ENCODE measurements around the gene SPATA21.
"Not testable (repeated sequence)": the region's sequence is repeated elsewhere in the genome, so short reads cannot be mapped to it uniquely, and the experiment has no call there.

The SPATA21 gene

GRCh38 chr1:16436946-16437474, at the start of gene SPATA21:
Gene SPATA21, minus strand, starts transcription at chr1:16437424. Its CDS starts 6,053 bp downstream, at chr1:16431371.
- no peak for DNase-seq (ENCODE audit: low read depth)
- no peak for TF ChIP-seq CTCF (conservative IDR thresholded peaks at IDR 0.05; ENCODE audit: control insufficient read depth, insufficient read depth, low read depth, low read length)
- H3K4me3 ChIP-seq (ENCODE audit: control insufficient read depth, low read depth, low read length), result no peak within 1 kb of the TSS

- not testable (repeated sequence) for H3K4me3 ChIP-seq (ENCODE audit: control insufficient read depth, low read depth, low read length); DNase-seq (ENCODE audit: low read depth)
These were observed 49.8 kb upstream of the SPATA21 start for GRCh38 chr1:16487011-16487410.

GRCh38 chr1:16486316-16486715, 49.1 kb upstream of the SPATA21 start:
- DNase-seq (ENCODE audit: low read depth); H3K4me3 ChIP-seq (ENCODE audit: control insufficient read depth, low read depth, low read length): not testable (repeated sequence)

- H3K4me3 ChIP-seq (ENCODE audit: control insufficient read depth, low read depth, low read length), result no peak overlapping the region
- no peak for DNase-seq (ENCODE audit: low read depth)
- no peak for TF ChIP-seq CTCF (conservative IDR thresholded peaks at IDR 0.05; ENCODE audit: control insufficient read depth, insufficient read depth, low read depth, low read length)
These were observed 47.7 kb upstream of the SPATA21 start for GRCh38 chr1:16484931-16485330.

- H3K4me3 ChIP-seq (ENCODE audit: control insufficient read depth, low read depth, low read length), result no peak overlapping the region
- no peak for DNase-seq (ENCODE audit: low read depth)
- TF ChIP-seq CTCF (conservative IDR thresholded peaks at IDR 0.05; ENCODE audit: control insufficient read depth, insufficient read depth, low read depth, low read length), result no peak
These were observed 47.2 kb upstream of the SPATA21 start for GRCh38 chr1:16484501-16484835.

GRCh38 chr1:16483639-16484500, 46.6 kb upstream of the SPATA21 start:
- not testable (repeated sequence) for H3K4me3 ChIP-seq (ENCODE audit: control insufficient read depth, low read depth, low read length); DNase-seq (ENCODE audit: low read depth)

GRCh38 chr1:16483146-16483545, 45.9 kb upstream of the SPATA21 start:
- DNase-seq (ENCODE audit: low read depth); H3K4me3 ChIP-seq (ENCODE audit: control insufficient read depth, low read depth, low read length): not testable (repeated sequence)

GRCh38 chr1:16478091-16478490, 40.9 kb upstream of the SPATA21 start:
- no peak for TF ChIP-seq CTCF (conservative IDR thresholded peaks at IDR 0.05; ENCODE audit: control insufficient read depth, insufficient read depth, low read depth, low read length)
- H3K4me3 ChIP-seq (ENCODE audit: control insufficient read depth, low read depth, low read length), result no peak overlapping the region
- no peak for DNase-seq (ENCODE audit: low read depth)

GRCh38 chr1:16475771-16476770, 38.8 kb upstream of the SPATA21 start:
- not testable (repeated sequence) for DNase-seq (ENCODE audit: low read depth); H3K4me3 ChIP-seq (ENCODE audit: control insufficient read depth, low read depth, low read length)

- not testable (repeated sequence) for DNase-seq (ENCODE audit: low read depth)
These were observed 37.7 kb upstream of the SPATA21 start for GRCh38 chr1:16474891-16475290.

More at GRCh38 chr1:16474891-16475290, 37.7 kb upstream of the SPATA21 start:
- H3K4me3 ChIP-seq (ENCODE audit: control insufficient read depth, low read depth, low read length), result not testable (repeated sequence)
